Measurements from ENCODE around the gene SGSM1.
"Not testable (repeated sequence)": the region's sequence is repeated elsewhere in the genome, so short reads cannot be mapped to it uniquely, and the experiment has no call there.

The SGSM1 gene

DNA sequence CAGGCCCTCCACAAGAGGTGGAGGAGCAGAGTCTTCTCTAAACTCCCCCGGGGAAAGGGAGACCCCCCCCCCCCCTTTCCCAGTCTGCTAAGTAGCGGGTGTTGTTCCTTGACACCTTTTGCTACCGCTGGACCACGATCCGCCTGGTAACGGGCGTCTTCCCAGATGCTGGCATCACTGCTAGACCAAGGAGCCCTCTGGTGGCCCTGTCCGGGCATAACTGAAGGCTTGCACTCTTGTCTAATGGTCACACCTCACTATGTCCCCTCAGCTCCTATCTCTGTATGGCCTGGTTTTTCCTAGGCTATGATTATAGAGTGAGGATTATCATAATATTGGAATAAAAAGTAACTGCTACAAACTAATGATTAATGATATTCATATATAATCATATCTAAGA, 31.5 kb downstream of the SGSM1 start:
- not testable (repeated sequence) for DNase-seq (ENCODE audit: low read depth)

DNA sequence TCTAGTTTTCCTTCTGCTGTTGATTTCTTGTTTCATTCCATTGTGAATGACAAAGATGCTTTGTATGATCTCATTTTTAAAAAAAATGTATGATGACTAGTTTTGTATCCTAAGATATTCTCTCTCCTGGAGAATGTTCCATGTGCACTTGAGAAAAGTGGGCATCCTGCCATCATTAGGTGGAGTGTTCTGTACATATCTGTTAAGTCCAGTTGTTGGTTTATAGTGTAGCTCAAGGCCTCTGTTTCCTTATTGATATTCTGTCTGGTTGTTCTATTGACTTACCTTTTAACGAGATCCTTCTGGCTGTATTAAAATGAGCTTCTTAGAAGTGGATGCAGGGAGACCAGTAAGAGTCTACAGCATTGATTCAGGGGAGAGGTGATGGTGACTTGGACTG, 35.2 kb downstream of the SGSM1 start:
- no peak for DNase-seq (ENCODE audit: low read depth)

GRCh38 chr22:24843048-24843447, 37.0 kb downstream of the SGSM1 start:
- no peak for DNase-seq (ENCODE audit: low read depth)

- DNase-seq (ENCODE audit: low read depth), result no peak
These were observed 39.3 kb downstream of the SGSM1 start for GRCh38 chr22:24845041-24845898.

- no peak for DNase-seq (ENCODE audit: low read depth)
These were observed 41.5 kb downstream of the SGSM1 start for GRCh38 chr22:24847490-24847889.

GRCh38 chr22:24848559-24849168, 42.7 kb downstream of the SGSM1 start:
- DNase-seq (ENCODE audit: low read depth), result no peak

GRCh38 chr22:24855794-24856193, 49.8 kb downstream of the SGSM1 start:
- DNase-seq (ENCODE audit: low read depth), result no peak

DNA sequence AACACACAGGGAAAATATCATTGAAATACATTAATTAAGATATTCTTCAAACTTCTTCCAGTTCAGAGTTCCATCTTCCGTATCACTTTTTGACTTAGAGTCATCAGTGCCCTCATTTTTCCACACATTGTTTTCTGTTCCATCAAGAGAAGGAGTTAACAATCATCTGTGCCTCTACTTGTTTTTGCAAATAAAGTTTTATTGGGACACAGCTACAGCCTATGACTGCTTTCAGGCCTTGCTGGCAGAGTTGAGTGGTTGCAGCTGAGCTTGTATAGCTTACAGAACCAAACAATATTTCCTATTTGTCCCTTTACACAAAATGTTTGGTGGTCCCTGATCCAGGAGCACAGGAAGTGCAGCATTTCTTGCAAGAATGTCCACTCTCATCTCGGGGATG, 51.6 kb downstream of the SGSM1 start:
- DNase-seq (ENCODE audit: low read depth), result no peak

DNA sequence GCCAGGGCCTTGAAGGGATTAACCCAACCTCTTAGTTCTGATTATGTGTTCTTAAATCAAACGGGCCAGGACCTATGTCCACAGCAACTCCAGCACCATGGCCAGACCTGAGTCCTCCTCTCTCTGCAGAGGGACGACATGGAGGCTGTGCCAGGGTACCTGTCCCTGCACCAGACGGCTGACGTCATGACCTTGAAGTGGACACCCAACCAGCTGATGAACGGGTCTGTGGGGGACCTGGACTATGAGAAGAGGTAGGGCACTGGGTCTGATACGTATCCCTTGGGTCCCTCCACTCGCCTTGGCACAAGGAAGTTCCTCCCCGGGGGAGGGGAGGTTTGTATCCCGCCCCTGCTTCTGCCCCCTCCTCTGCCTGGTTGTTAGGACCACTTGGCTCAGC, 53.6 kb downstream of the SGSM1 start:
- no peak for DNase-seq (ENCODE audit: low read depth)

DNA sequence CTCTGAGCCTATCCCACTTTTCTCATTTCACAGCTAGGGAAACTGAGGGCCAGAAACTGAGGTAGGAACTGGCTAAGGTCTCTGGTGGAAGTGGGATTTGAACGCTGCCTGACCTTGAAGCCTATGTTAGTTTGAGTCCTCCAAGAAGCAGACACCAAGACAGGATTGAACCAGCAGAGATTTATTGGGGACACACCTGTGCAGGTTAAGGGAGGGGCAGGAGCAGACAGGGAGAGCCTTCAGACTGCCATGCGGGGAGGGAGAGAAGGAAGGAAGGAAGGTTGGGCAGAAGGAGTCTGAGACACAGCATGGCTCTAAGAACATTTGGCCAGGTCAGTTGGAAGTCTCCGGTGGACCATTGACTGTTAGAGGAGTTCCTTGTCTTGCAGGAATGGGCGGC, 59.5 kb downstream of the SGSM1 start:
- DNase-seq (ENCODE audit: low read depth), result no peak

GRCh38 chr22:24867323-24868022, 61.5 kb downstream of the SGSM1 start:
- no peak for DNase-seq (ENCODE audit: low read depth)

DNA sequence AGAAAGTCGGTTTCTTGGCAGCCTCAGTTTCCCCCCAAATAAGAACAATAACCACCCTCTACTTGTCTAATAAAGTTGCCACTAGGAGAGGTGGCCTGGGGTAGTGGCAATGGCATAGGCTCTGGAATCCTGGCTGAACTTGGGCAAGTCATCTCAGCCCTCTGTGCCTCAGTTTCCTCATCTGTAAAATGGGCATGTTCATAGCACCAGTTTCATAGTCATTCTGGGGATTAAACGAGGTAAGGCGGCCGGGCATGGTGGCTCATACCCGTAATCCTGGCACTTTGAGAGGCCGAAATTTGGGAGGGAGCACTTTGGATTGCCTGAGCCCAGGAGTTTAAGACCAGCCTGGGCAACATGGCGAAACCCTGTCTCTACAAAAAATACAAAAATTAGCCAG, 63.0 kb downstream of the SGSM1 start:
- no peak for DNase-seq (ENCODE audit: low read depth)

DNA sequence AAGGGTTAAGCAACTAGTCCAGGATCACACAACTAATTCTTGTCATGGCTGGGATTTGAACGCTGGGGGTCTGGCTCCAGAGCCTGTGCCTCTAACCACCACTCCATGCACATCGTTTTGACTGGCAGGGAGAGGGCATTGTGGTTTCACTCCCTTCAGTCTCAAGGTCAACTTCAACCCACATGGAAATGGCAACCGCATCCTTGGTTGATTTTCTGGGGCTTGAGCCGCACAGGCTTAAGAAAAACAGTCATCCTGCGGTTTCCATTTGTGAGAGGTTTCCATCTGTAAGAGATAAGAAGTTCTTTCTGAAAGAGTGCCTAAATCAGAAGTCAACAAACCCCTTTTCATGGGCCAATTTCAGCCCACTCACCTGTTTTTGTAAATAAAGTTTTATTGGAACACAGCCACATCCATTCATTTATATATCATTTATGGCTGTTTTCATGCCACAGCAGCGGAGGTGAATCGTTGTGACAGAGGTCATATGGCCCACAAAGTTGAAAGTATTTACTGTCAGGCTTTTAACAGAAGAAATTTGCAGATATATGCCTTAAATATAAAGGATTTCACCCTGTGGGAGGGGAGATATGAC, 65.7 kb downstream of the SGSM1 start:
- DNase-seq (ENCODE audit: low read depth), result no peak

DNA sequence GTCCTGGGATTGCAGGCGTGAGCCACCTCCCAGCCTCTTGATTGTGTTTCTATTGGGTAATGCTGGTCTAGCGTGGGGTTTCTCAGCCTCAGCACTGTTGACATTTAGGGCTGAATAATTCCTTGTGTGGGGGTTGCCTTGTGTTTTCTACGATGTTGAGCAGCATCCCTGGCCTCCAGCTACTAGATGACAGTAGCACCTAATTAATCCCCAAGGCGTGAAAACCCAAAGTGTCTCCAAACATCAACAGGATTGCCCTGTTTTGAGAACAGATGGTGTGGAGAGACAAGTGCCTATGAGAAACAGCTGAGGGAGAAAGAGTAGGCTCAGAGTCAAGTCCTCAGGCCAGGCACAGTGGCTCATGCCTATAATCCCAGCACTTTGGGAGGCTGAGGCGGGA, 67.2 kb downstream of the SGSM1 start:
- DNase-seq (ENCODE audit: low read depth), result no peak

DNA sequence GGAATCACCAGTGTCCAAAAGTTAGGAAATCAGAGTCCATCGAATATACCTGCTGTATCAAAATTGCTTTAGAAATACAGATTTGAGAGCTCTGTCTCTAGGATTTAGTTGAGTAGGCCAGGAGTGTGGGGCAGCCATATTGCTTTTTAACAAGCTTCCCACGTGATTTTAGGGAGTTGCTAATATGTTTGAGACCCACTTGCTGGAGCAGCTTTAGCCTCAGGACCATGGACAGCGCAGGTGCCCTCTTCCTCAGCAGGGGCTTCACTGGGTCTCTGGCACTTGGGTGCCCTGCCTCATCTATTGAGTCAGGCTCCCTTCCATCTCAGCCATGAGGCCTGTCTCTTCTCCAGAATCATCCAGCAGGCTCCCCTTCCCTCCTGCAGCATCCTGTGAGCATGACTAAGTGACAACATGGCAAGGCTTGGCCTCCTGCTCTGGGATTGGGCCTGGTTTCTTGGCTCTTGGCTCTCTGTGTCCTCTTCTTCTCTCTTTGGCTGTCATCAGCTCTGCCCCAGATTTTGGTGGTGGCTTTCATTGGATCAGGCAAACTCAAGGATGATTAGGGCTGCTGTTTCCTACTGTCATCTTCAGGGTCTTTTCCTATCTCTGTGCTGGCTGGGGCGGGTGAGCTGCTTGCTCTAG, 70.0 kb downstream of the SGSM1 start:
- DNase-seq (ENCODE audit: low read depth), result no peak

GRCh38 chr22:24876700-24877099, 70.7 kb downstream of the SGSM1 start:
- no peak for DNase-seq (ENCODE audit: low read depth)

DNA sequence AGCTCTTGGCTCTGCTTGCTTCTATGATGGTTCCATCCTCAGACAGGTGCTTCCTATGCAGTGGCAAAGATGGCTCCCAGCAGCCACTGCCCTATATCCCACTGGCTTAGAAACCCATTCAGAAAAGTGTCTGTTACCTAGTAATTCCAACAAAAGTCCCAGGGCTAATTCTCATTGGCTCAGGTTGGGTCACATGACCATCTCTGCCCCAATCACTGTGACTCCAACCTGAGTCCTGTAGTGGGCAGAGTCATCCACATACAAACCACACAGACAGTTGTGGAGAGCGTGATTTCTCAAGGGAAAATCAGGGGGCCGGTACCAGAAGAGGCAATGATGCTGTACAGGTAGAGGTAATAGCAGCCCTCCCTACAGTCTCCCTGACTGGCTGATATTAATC, 73.0 kb downstream of the SGSM1 start:
- DNase-seq (ENCODE audit: low read depth), result no peak

GRCh38 chr22:24883432-24883831, 77.4 kb downstream of the SGSM1 start:
- DNase-seq (ENCODE audit: low read depth), result no peak

- DNase-seq (ENCODE audit: low read depth), result no peak
These were observed 81.2 kb downstream of the SGSM1 start for GRCh38 chr22:24887260-24887659.

DNA sequence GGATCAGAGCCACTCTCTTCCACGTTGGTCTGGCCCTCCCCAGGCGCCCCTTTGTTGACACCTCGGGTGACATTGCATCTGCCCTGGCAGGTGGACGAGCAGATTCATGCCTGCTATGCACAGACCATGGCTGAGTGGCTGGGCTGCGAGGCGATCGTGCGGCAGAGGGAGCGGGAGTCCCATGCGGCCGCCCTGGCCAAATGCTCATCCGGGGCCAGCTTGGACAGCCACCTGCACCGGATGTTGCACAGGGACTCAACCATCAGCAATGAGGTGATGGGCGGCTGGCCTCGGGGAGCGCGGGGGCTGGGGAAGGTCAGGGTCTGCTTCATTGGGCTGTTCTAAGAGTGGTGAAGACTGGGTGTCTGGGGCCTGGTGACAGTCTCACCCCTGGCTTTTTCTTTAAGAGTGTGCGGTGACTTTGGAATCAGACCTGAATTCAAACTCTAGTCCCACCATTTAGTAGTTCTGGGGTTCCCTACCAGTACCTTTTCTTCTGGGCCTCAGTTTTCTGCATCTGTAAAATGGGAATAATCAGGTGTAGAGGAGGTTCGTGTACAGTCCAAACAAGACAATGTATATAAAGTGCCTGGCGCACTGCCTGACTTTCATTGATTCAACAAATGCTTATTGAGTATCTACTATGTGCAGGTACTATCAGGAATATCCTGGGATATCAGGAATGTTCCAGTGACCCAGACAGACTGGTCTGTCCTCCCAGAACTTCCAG, 87.5 kb downstream of the SGSM1 start:
- no peak for DNase-seq (ENCODE audit: low read depth)

DNA sequence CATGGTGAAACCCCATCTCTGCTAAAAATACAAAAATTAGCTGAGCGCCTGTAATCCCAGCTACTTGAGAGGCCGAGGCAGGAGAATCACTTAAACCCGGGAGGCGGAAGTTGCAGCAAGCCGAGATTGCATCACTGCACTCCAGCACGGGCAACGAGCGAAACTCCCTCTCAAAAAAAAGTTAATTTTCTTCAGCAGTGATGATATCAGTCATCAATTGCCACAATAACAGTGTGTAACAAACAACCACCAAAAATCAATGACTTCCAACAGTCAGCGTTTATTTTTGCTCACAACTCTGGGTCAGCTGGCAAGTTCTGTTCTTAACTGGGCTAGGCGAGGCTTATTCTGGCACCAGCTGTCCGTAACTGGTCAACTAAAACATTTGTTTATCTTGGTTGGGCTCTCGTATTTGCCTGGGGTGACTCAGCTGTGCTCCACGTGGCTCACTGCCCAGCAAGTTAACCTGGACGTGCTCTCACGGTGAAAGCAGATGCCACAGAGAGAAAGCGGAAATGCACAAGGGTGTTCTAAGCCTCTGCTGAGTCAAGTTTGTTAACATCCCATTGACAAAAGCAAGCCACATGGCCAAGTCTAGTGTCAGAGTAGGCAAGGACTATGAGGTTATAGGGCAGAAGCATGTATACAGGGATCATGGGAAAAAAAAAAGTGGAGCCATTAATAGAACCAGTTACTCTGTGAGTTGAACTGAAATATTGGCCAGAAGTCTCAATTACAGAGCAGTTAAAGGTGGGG, 88.4 kb downstream of the SGSM1 start:
- DNase-seq (ENCODE audit: low read depth), result no peak
